ENCODE results near the gene FDPS.

The FDPS gene

DNA sequence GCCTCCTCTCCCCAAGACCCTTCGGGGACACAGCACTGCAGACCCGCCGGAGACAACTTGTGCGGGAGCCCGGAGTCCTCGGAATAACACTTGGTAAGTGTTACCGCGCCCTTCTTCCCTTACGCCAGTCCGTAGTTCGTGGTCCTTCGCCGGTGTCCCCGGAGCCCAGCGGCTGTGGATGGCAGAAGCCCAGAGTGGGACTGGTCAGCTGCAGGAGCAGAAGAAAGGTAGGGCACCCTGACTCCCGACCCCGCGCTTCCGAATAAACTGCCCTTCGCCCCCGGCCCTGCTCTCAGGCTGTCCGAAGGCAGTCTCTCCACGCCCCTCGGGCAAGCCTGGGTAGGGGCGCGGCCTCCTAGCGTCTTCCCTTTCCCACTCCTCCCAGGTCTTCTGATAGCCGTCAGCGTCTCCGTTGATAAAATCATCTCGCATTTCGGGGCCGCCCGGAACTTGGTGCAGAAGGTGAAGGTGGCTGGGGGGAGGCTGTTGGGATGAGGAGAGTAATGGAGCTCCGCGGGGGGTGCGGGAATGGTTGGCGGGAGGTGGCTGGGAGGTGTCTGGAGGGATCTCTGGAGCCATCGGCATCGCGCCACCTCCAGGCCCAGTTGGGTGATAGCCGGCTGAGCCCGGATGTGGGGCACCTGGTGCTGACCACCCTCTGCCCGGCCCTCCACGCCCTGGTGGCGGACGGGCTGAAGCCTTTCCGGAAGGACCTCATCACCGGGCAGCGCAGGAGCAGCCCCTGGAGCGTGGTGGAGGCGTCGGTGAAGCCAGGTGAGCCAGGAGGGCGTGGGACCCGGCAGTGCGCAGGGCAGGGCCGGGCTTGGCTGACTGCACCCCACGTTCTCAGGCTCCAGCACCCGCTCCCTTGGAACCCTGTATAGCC lies 16.3 kb downstream of the FDPS start (continued):
- TF ChIP-seq ZNF837 (tag by site-specific recombination; IDR thresholded peaks at IDR 0.05) (no peak), SALL2 (tag by site-specific recombination; IDR thresholded peaks at IDR 0.05; ENCODE audit: borderline replicate concordance) (no peak), ZNF558 (tag by site-specific recombination; IDR thresholded peaks at IDR 0.05) (no peak), ZNF768 (tag by site-specific recombination; IDR thresholded peaks at IDR 0.05) (no peak), ZNF24 (tag by site-specific recombination; IDR thresholded peaks at IDR 0.05) (0 out of 2 replicates have a peak, but pooled peaks have one; percentile 41), ZNF292 (tag by site-specific recombination; IDR thresholded peaks at IDR 0.05; ENCODE audit: borderline replicate concordance, low read depth) (0 out of 2 replicates have a peak, but pooled peaks have one; percentile 2), ZNF596 (tag by site-specific recombination; IDR thresholded peaks at IDR 0.05) (no peak), ZNF324 (tag by site-specific recombination; IDR thresholded peaks at IDR 0.05) (0 out of 2 replicates have a peak, but pooled peaks have one; percentile 29), ZBTB20 (tag by site-specific recombination; IDR thresholded peaks at IDR 0.05) (no peak), ZNF560 (tag by site-specific recombination; IDR thresholded peaks at IDR 0.05; ENCODE audit: borderline replicate concordance) (no peak), ZNF501 (tag by site-specific recombination; IDR thresholded peaks at IDR 0.05) (no peak), GLIS2 (tag by site-specific recombination; IDR thresholded peaks at IDR 0.05) (peak; percentile 96), YY1 (tag by site-specific recombination; IDR thresholded peaks at IDR 0.05) (no peak), ZNF366 (tag by site-specific recombination; conservative IDR thresholded peaks at IDR 0.05) (peak; percentile 51), REPIN1 (tag by site-specific recombination; IDR thresholded peaks at IDR 0.05; ENCODE audit: low read depth) (no peak), ZBTB17 (tag by site-specific recombination; IDR thresholded peaks at IDR 0.05) (peak; percentile 4; the same call in 1 of the 2 replicates), ZFP69B (tag by site-specific recombination; IDR thresholded peaks at IDR 0.05) (0 out of 2 replicates have a peak, but pooled peaks have one; percentile 35), ZNF335 (tag by site-specific recombination; conservative IDR thresholded peaks at IDR 0.05) (peak; percentile 49), ZNF211 (tag by site-specific recombination; IDR thresholded peaks at IDR 0.05; ENCODE audit: low read depth) (no peak), ZNF133 (tag by site-specific recombination; IDR thresholded peaks at IDR 0.05) (no peak), GLI2 (tag by site-specific recombination; IDR thresholded peaks at IDR 0.05; ENCODE audit: borderline replicate concordance, low read depth) (no peak; the same call in 1 of the 2 replicates)
- TF ChIP-seq, protein P1, sequence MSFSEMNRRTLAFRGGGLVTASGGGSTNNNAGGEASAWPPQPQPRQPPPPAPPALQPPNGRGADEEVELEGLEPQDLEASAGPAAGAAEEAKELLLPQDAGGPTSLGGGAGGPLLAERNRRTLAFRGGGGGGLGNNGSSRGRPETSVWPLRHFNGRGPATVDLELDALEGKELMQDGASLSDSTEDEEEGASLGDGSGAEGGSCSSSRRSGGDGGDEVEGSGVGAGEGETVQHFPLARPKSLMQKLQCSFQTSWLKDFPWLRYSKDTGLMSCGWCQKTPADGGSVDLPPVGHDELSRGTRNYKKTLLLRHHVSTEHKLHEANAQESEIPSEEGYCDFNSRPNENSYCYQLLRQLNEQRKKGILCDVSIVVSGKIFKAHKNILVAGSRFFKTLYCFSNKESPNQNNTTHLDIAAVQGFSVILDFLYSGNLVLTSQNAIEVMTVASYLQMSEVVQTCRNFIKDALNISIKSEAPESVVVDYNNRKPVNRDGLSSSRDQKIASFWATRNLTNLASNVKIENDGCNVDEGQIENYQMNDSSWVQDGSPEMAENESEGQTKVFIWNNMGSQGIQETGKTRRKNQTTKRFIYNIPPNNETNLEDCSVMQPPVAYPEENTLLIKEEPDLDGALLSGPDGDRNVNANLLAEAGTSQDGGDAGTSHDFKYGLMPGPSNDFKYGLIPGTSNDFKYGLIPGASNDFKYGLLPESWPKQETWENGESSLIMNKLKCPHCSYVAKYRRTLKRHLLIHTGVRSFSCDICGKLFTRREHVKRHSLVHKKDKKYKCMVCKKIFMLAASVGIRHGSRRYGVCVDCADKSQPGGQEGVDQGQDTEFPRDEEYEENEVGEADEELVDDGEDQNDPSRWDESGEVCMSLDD (tag by site-specific recombination; IDR thresholded peaks at IDR 0.05): no peak
- TF ChIP-seq, protein P2, sequence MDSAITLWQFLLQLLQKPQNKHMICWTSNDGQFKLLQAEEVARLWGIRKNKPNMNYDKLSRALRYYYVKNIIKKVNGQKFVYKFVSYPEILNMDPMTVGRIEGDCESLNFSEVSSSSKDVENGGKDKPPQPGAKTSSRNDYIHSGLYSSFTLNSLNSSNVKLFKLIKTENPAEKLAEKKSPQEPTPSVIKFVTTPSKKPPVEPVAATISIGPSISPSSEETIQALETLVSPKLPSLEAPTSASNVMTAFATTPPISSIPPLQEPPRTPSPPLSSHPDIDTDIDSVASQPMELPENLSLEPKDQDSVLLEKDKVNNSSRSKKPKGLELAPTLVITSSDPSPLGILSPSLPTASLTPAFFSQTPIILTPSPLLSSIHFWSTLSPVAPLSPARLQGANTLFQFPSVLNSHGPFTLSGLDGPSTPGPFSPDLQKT (IDR thresholded peaks at IDR 0.05; ENCODE audit: borderline replicate concordance, low read depth, low read length): no peak
- TF ChIP-seq, protein P3, sequence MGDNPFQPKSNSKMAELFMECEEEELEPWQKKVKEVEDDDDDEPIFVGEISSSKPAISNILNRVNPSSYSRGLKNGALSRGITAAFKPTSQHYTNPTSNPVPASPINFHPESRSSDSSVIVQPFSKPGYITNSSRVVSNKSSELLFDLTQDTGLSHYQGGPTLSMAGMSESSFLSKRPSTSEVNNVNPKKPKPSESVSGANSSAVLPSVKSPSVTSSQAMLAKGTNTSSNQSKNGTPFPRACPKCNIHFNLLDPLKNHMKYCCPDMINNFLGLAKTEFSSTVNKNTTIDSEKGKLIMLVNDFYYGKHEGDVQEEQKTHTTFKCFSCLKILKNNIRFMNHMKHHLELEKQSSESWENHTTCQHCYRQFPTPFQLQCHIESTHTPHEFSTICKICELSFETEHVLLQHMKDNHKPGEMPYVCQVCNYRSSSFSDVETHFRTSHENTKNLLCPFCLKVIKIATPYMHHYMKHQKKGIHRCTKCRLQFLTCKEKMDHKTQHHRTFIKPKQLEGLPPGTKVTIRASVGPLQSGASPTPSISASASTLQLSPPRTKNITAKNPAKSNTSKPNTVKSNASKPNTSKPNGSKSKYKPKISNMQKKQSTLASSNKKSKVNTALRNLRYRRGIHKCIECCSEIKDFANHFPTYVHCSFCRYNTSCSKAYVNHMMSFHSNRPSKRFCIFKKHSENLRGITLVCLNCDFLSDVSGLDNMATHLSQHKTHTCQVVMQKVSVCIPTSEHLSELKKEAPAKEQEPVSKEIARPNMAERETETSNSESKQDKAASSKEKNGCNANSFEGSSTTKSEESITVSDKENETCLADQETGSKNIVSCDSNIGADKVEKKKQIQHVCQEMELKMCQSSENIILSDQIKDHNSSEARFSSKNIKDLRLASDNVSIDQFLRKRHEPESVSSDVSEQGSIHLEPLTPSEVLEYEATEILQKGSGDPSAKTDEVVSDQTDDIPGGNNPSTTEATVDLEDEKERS (tag by site-specific recombination; IDR thresholded peaks at IDR 0.05): no peak
- TF ChIP-seq, protein P4, sequence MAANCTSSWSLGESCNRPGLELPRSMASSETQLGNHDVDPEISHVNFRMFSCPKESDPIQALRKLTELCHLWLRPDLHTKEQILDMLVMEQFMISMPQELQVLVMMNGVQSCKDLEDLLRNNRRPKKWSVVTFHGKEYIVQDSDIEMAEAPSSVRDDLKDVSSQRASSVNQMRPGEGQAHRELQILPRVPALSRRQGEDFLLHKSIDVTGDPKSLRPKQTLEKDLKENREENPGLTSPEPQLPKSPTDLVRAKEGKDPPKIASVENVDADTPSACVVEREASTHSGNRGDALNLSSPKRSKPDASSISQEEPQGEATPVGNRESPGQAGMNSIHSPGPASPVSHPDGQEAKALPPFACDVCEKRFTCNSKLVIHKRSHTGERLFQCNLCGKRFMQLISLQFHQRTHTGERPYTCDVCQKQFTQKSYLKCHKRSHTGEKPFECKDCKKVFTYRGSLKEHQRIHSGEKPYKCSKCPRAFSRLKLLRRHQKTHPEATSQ (tag by site-specific recombination; IDR thresholded peaks at IDR 0.05): no peak
- TF ChIP-seq, protein P5, sequence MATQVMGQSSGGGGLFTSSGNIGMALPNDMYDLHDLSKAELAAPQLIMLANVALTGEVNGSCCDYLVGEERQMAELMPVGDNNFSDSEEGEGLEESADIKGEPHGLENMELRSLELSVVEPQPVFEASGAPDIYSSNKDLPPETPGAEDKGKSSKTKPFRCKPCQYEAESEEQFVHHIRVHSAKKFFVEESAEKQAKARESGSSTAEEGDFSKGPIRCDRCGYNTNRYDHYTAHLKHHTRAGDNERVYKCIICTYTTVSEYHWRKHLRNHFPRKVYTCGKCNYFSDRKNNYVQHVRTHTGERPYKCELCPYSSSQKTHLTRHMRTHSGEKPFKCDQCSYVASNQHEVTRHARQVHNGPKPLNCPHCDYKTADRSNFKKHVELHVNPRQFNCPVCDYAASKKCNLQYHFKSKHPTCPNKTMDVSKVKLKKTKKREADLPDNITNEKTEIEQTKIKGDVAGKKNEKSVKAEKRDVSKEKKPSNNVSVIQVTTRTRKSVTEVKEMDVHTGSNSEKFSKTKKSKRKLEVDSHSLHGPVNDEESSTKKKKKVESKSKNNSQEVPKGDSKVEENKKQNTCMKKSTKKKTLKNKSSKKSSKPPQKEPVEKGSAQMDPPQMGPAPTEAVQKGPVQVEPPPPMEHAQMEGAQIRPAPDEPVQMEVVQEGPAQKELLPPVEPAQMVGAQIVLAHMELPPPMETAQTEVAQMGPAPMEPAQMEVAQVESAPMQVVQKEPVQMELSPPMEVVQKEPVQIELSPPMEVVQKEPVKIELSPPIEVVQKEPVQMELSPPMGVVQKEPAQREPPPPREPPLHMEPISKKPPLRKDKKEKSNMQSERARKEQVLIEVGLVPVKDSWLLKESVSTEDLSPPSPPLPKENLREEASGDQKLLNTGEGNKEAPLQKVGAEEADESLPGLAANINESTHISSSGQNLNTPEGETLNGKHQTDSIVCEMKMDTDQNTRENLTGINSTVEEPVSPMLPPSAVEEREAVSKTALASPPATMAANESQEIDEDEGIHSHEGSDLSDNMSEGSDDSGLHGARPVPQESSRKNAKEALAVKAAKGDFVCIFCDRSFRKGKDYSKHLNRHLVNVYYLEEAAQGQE (tag by site-specific recombination; IDR thresholded peaks at IDR 0.05): peak; percentile 40; the same call in 1 of the 2 replicates
- TF ChIP-seq, protein P6, sequence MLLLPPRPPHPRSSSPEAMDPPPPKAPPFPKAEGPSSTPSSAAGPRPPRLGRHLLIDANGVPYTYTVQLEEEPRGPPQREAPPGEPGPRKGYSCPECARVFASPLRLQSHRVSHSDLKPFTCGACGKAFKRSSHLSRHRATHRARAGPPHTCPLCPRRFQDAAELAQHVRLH (tag by site-specific recombination; IDR thresholded peaks at IDR 0.05): 0 out of 2 replicates have a peak, but pooled peaks have one; percentile 63

Measured in HEK293 (cell line).